Subcutaneous abdominal adipose tissue (tissue), 5 donors: Measurements from ENCODE around the gene RFX2.
"Not testable (repeated sequence)": the region's sequence is repeated elsewhere in the genome, so short reads cannot be mapped to it uniquely, and the experiment has no call there.

Source experiments
- H3K27ac ChIP-seq: one replicate; pipeline ENCODE4 v1.7.0; 2013; ENCODE audit warnings: low read depth, mild to moderate bottlenecking, inconsistent platforms, low read length, moderate library complexity
- H3K27me3 ChIP-seq, 5 donors: one replicate each; pipeline ENCODE4 v1.7.0; 2013; ENCODE audit warnings: low read length in 5 of 5, inconsistent platforms in 1 of 5; ENCODE audit not compliant: control insufficient read depth in 5 of 5, insufficient read depth in 4 of 5
- H3K36me3 ChIP-seq, 5 donors: one replicate each; pipeline ENCODE4 v1.7.0; 2013; ENCODE audit warnings: low read length in 5 of 5; ENCODE audit not compliant: control insufficient read depth in 5 of 5, insufficient read depth in 5 of 5
- H3K4me1 ChIP-seq, 5 donors: one replicate each; pipeline ENCODE4 v1.7.0; 2013; ENCODE audit warnings: low read length in 5 of 5, mild to moderate bottlenecking in 3 of 5, moderate library complexity in 1 of 5; ENCODE audit not compliant: control insufficient read depth in 5 of 5, insufficient read depth in 5 of 5
- H3K4me3 ChIP-seq, 5 donors: one replicate each; pipeline ENCODE4 v1.7.0; 2013; ENCODE audit warnings: low read length in 5 of 5, low read depth in 1 of 5
- H3K9ac ChIP-seq, 5 donors: one replicate each; pipeline ENCODE4 v1.7.0; 2013; ENCODE audit warnings: low read length in 5 of 5, mild to moderate bottlenecking in 4 of 5, moderate library complexity in 3 of 5
- H3K9me3 ChIP-seq, 5 donors: one replicate each; pipeline ENCODE4 v1.7.0; 2013; ENCODE audit warnings: low read length in 5 of 5; ENCODE audit not compliant: control insufficient read depth in 5 of 5
- donor health status: healthy.
- donor health status: healthy.
- donor health status: healthy.
- donor health status: healthy.
- donor health status: healthy.

RFX2 gene

GRCh38 chr19:5968431-5969373 lies 141.6 kb downstream of the RFX2 start:
- no peaks in the 10 kb centered on the region for H3K27me3 ChIP-seq
- H3K4me1 ChIP-seq: peaks cover 0 to 40% (median 36%) of the 10 kb centered on the region in 5 donors
- peak overlapping the region in 3 of 5 donors; percentile 6 to 38 (median 13) for H3K4me3 ChIP-seq
- H3K27ac ChIP-seq: peak overlapping the region; percentile 77
- peak overlapping the region in 2 of 5 donors; percentile 20 to 40 for H3K9ac ChIP-seq
- peaks cover 0 to 17% (median 6%) of the 10 kb centered on the region in 5 donors for H3K36me3 ChIP-seq
- H3K9me3 ChIP-seq: no peaks in the 10 kb centered on the region

- H3K4me3 ChIP-seq: peak overlapping the region in 3 of 5 donors; percentile 6 to 38 (median 13)
- peak overlapping the region; percentile 77 for H3K27ac ChIP-seq
- H3K36me3 ChIP-seq: peaks cover 0 to 11% (median 2%) of the 10 kb centered on the region in 5 donors
- no peaks in the 10 kb centered on the region for H3K9me3 ChIP-seq
- no peaks in the 10 kb centered on the region for H3K27me3 ChIP-seq
- H3K9ac ChIP-seq: peak overlapping the region in 3 of 5 donors; percentile 20 to 51 (median 40)
- H3K4me1 ChIP-seq: peaks cover 0 to 47% (median 38%) of the 10 kb centered on the region in 5 donors
These were observed 142.3 kb downstream of the RFX2 start for GRCh38 chr19:5967994-5968430.

DNA sequence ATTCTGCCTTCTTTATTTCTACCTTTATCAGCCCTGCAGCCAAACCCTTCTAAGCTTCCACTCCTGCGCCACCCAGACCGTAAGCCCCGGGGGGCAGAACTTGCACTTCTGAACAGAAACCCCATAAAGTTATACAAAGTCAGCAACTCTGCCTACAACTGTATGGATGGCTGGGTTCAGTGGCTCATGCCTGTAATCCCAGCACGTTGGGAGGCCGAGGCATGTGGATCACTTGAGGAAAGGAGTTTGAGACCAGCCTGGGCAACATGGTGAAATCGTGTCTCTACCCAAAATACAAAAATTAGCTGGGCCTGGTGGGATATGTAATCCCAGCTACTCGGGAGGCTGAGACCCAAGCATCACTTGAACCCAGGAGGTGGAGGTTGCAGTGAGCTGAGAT lies 142.7 kb downstream of the RFX2 start:
- H3K36me3 ChIP-seq: peaks cover 0 to 11% (median 2%) of the 10 kb centered on the region in 5 donors

DNA sequence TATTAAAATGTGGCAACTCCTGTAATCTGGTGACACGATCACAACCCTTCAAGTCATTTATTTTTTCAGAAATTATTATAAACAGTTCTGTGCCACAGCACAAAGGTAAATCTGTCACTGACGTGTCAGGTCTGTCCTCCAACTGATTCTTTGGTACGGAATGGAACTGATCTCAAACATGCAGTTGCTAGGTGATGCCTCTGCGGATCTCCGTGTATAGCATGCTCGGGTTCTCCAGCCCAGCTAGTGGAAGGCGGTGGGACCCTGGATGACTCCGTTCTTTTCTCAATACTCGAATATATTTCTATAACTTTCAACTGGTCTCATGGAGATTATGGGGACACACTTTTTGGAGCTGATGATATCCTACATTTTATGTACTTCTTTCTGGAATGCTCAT lies 143.4 kb downstream of the RFX2 start:
- H3K9ac ChIP-seq: no peak overlapping the region
- H3K36me3 ChIP-seq: peaks cover 0 to 8% (median 2%) of the 10 kb centered on the region in 5 donors
- H3K4me1 ChIP-seq: peaks cover 7 to 58% (median 49%) of the 10 kb centered on the region in 5 donors
- no peak overlapping the region for H3K4me3 ChIP-seq
- peak overlapping the region; percentile 77 for H3K27ac ChIP-seq
- no peaks in the 10 kb centered on the region for H3K27me3 ChIP-seq
- H3K9me3 ChIP-seq: no peaks in the 10 kb centered on the region

More for the DNA sequence above, 142.7 kb downstream of the RFX2 start:
- H3K9ac ChIP-seq: peak overlapping the region in 1 of 5 donors; percentile 40
- H3K4me3 ChIP-seq: no peak overlapping the region
- peaks cover 1 to 52% (median 42%) of the 10 kb centered on the region in 5 donors for H3K4me1 ChIP-seq
- no peaks in the 10 kb centered on the region for H3K9me3 ChIP-seq
- peak overlapping the region; percentile 77 for H3K27ac ChIP-seq
- H3K27me3 ChIP-seq: no peaks in the 10 kb centered on the region

DNA sequence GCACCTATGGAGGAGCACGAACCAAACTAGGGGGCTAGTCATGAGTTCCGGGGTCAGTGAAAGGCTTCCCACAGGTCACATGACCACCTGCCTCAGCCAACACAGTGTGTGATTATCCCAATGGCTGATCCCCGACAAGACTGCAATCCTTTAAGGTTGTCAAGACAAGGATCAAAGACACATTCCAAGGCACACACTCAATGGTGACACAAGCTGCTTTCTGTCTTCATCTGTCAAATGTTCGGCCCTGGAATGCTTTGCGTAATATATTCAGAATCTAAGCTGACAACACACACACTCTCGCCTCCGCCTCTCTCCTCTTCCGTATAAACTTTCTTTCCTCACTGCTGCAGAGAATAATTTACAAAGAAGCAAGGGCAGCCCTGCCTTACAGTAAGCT lies 144.1 kb downstream of the RFX2 start:
- Histone ChIP-seq H3K9me3 (no peaks in the 10 kb centered on the region), H3K4me3 (no peak overlapping the region), H3K36me3 (peaks cover 0 to 8% (median 0%) of the 10 kb centered on the region in 5 donors), H3K4me1 (peaks cover 10 to 64% (median 54%) of the 10 kb centered on the region in 5 donors), H3K9ac (no peak overlapping the region), H3K27me3 (no peaks in the 10 kb centered on the region), H3K27ac (peak overlapping the region; percentile 77)

GRCh38 chr19:5964816-5965565 lies 145.3 kb downstream of the RFX2 start:
- no peak overlapping the region for H3K27ac ChIP-seq
- no peaks in the 10 kb centered on the region for H3K27me3 ChIP-seq

DNA sequence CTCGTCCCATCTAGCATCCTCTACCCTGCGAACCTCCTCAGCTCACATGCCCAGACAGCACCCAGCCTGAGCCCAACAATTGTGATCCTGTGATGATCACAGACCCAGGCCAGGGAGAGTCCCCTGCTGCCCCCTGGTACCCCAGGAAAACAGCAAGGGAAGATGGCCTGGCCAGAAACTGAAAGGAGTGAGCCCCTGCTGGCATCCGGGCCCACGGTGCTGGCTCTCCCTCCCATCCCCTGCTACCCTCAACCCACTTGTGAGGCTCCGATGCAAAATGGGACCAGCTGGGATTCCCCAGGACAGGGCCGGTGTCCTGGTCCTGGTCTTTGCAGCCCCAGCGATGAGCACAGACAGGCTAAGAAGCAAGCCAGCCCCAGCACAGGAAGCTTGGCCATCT lies 146.4 kb downstream of the RFX2 start:
- Histone ChIP-seq H3K27ac (no peak overlapping the region), H3K9me3 (no peaks in the 10 kb centered on the region), H3K27me3 (no peaks in the 10 kb centered on the region), H3K4me3 (no peak overlapping the region), H3K9ac (peak overlapping the region in 2 of 5 donors; percentile 10 to 12), H3K36me3 (peaks cover 0 to 8% (median 0%) of the 10 kb centered on the region in 5 donors), H3K4me1 (peaks cover 13 to 73% (median 59%) of the 10 kb centered on the region in 5 donors)

More at GRCh38 chr19:5964816-5965565, 145.3 kb downstream of the RFX2 start:
- peaks cover 11 to 75% (median 63%) of the 10 kb centered on the region in 5 donors for H3K4me1 ChIP-seq
- no peak overlapping the region for H3K4me3 ChIP-seq
- H3K9ac ChIP-seq: no peak overlapping the region
- no peaks in the 10 kb centered on the region for H3K9me3 ChIP-seq
- peaks cover 0 to 8% (median 0%) of the 10 kb centered on the region in 5 donors for H3K36me3 ChIP-seq

GRCh38 chr19:5963259-5963658 lies 147.0 kb downstream of the RFX2 start:
- not testable (repeated sequence) for H3K4me3 ChIP-seq, H3K27me3 ChIP-seq, H3K9me3 ChIP-seq
- Histone ChIP-seq H3K9ac (peak overlapping the region in 1 of 5 donors; percentile 38), H3K27ac (peak overlapping the region; percentile 45), H3K4me1 (peaks cover 13 to 67% (median 54%) of the 10 kb centered on the region in 5 donors), H3K36me3 (peaks cover 0 to 12% (median 0%) of the 10 kb centered on the region in 5 donors)

GRCh38 chr19:5961969-5962945 lies 148.0 kb downstream of the RFX2 start:
- H3K27me3 ChIP-seq: no peaks in the 10 kb centered on the region
- peaks cover 13 to 57% (median 45%) of the 10 kb centered on the region in 5 donors for H3K4me1 ChIP-seq
- H3K4me3 ChIP-seq: peak overlapping the region; percentile 17 to 51 (median 42)
- H3K9me3 ChIP-seq: no peaks in the 10 kb centered on the region
- peaks cover 0 to 12% (median 0%) of the 10 kb centered on the region in 5 donors for H3K36me3 ChIP-seq
- peak overlapping the region in 4 of 5 donors; percentile 12 to 64 (median 38) for H3K9ac ChIP-seq
- peak overlapping the region; percentile 45 for H3K27ac ChIP-seq
